ENCODE measurements around the gene ALG14. TPM values are rescaled to one million over a fixed set of nuclear protein-coding genes. Genes with fewer than 3 reads are reported as not detected.

The ALG14 gene
- total RNA-seq, 4 donors from 2014 or later, result 0.62 to 1.2 (median 0.79) TPM

DNA sequence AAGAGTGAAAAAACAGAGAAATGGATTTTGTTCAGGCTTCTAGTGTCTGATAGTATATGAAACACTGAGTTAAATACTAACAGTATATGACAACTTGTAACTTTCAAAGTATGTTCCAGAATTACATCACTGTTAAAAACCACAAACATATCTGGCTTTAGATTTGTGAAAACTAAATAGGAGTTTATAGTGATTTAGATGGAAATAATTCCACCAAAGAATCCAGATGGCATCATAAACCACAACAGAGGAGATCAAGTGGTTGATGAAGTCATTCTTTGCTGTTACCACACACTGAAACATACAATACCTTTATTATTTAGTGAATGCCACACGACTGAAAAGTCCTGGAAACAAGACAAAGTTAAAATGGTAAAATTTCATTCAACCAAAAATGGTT, 37.2 kb downstream of the ALG14 start:
- H3K27me3 ChIP-seq, result no peaks in the 10 kb centered on the region
- TF ChIP-seq POLR2A (IDR thresholded peaks at IDR 0.05), result no peak
- TF ChIP-seq, protein P1, sequence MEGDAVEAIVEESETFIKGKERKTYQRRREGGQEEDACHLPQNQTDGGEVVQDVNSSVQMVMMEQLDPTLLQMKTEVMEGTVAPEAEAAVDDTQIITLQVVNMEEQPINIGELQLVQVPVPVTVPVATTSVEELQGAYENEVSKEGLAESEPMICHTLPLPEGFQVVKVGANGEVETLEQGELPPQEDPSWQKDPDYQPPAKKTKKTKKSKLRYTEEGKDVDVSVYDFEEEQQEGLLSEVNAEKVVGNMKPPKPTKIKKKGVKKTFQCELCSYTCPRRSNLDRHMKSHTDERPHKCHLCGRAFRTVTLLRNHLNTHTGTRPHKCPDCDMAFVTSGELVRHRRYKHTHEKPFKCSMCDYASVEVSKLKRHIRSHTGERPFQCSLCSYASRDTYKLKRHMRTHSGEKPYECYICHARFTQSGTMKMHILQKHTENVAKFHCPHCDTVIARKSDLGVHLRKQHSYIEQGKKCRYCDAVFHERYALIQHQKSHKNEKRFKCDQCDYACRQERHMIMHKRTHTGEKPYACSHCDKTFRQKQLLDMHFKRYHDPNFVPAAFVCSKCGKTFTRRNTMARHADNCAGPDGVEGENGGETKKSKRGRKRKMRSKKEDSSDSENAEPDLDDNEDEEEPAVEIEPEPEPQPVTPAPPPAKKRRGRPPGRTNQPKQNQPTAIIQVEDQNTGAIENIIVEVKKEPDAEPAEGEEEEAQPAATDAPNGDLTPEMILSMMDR (IDR thresholded peaks at IDR 0.05), result no peak
- no peak for ATAC-seq
- no peaks in the 10 kb centered on the region for H3K4me1 ChIP-seq
- no peaks in the 10 kb centered on the region for H3K9me3 ChIP-seq
- H3K27ac ChIP-seq, result no peak overlapping the region
- no peak overlapping the region for H3K4me3 ChIP-seq
- no peaks in the 10 kb centered on the region for H3K36me3 ChIP-seq
- 83 to 90% methylated on average over 1 of the region's 1 CpG for WGBS, 2 donors (ENCODE audit: low coverage in 1 of 2)

GRCh38 chr1:95034506-95034905, 38.2 kb downstream of the ALG14 start:
- Histone ChIP-seq H3K36me3 (no peaks in the 10 kb centered on the region), H3K9me3 (no peaks in the 10 kb centered on the region), H3K27ac (no peak overlapping the region), H3K27me3 (no peaks in the 10 kb centered on the region), H3K4me3 (no peak overlapping the region), H3K4me1 (no peaks in the 10 kb centered on the region)
- TF ChIP-seq EP300 (IDR thresholded peaks at IDR 0.05), result no peak
- TF ChIP-seq, protein P1 (IDR thresholded peaks at IDR 0.05), result no peak
- TF ChIP-seq POLR2AphosphoS5 (IDR thresholded peaks at IDR 0.05), result no peak
- no peak for TF ChIP-seq POLR2A (IDR thresholded peaks at IDR 0.05)
- WGBS, 2 donors (ENCODE audit: low coverage in 1 of 2), result 83 to 100% methylated on average over 1 of the region's 1 CpG
- ATAC-seq, result no peak

DNA sequence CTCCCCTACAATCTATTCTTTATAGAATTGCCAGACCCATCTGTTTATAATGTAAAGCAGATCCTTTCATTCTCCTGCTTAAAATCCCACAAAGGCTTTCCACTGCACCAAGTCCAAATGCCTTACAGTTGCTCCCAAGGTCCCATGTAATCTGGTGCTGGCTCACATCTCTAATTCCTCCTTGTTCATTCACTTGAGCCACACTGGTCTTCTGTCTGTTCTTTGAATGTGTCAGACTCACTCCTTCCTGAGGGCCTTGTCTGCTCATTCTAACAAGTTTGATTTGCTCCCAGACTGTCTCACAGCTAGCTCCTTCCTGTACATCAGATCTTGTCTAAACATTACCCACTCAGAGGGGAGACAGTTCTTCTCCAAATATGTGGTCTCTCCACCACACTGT, 38.9 kb downstream of the ALG14 start:
- TF ChIP-seq EP300 (IDR thresholded peaks at IDR 0.05) (no peak), POLR2AphosphoS5 (IDR thresholded peaks at IDR 0.05) (no peak)
- Histone ChIP-seq H3K27ac (no peak overlapping the region), H3K36me3 (no peaks in the 10 kb centered on the region), H3K4me3 (no peak overlapping the region), H3K27me3 (no peaks in the 10 kb centered on the region), H3K9me3 (no peaks in the 10 kb centered on the region), H3K4me1 (no peaks in the 10 kb centered on the region)
- no peak for ATAC-seq

DNA sequence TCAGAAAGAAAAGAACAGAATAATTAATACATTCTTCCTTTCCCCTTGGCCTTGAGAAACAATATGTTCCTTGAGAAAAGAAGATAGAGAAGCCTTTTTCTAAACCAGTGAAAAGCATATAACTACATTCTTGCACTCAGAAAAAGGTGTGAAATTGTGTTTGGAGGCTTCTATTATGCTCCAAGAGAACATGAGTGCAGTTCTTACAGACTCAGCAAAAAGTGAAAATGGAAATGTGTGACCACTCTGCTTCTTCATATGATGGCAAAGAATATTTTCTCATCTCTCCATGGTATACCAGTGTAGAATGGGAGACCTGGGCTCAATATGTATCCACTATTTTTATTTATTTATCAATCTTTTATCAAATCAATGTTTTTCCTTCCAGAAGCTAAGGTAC, 43.2 kb downstream of the ALG14 start:
- H3K27me3 ChIP-seq, result no peaks in the 10 kb centered on the region
- no peak overlapping the region for H3K4me3 ChIP-seq
- H3K36me3 ChIP-seq, result peaks cover 0 to 14% of the 10 kb centered on the region in 2 donors
- no peaks in the 10 kb centered on the region for H3K9me3 ChIP-seq
- no peak overlapping the region for H3K27ac ChIP-seq
- no peaks in the 10 kb centered on the region for H3K4me1 ChIP-seq
- ATAC-seq, result no peak
- no peak for TF ChIP-seq EP300 (IDR thresholded peaks at IDR 0.05)

DNA sequence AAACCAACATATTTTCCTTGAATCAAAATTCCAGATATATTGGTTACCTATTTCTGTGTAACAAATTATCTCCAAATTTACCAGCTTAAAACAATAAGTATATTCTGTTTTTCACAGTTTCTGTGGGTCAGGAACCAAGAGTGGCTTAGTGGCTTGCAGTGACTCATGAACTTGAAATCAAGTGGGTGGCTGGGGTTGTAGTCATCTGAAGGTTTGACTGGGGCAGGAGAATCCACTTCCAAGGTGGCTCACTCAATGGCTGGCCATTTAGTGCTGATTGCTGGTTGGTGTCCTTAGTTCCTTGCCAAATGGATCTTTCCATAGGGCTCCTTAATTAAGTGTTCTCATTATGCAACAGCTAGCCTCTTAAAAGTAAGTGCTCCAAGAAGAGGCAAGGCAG, 43.8 kb downstream of the ALG14 start:
- peaks cover 0 to 4% (median 0%) of the 10 kb centered on the region in 3 donors for H3K4me1 ChIP-seq
- H3K27me3 ChIP-seq, result no peaks in the 10 kb centered on the region
- no peak for ATAC-seq
- H3K27ac ChIP-seq, result no peak overlapping the region
- TF ChIP-seq, protein P1 (IDR thresholded peaks at IDR 0.05), result no peak
- TF ChIP-seq POLR2A (IDR thresholded peaks at IDR 0.05) (no peak), EP300 (IDR thresholded peaks at IDR 0.05) (no peak), POLR2AphosphoS5 (IDR thresholded peaks at IDR 0.05) (no peak)
- H3K4me3 ChIP-seq, result no peak overlapping the region
- no peaks in the 10 kb centered on the region for H3K9me3 ChIP-seq
- H3K36me3 ChIP-seq, result peaks cover 0 to 14% of the 10 kb centered on the region in 2 donors

GRCh38 chr1:95027046-95027445, 45.7 kb downstream of the ALG14 start:
- H3K36me3 ChIP-seq, result peaks cover 0 to 14% of the 10 kb centered on the region in 2 donors
- no peak for ATAC-seq
- WGBS, 2 donors (ENCODE audit: low coverage in 1 of 2), result 58% methylated on average over 3 to 4 of the region's 4 CpGs

More at GRCh38 chr1:95027046-95027445, 45.7 kb downstream of the ALG14 start:
- no peaks in the 10 kb centered on the region for H3K9me3 ChIP-seq
- H3K4me3 ChIP-seq, result no peak overlapping the region
- H3K27ac ChIP-seq, result no peak overlapping the region
- no peaks in the 10 kb centered on the region for H3K27me3 ChIP-seq
- TF ChIP-seq, protein P1 (IDR thresholded peaks at IDR 0.05), result no peak
- no peak for TF ChIP-seq POLR2A (IDR thresholded peaks at IDR 0.05)
- TF ChIP-seq POLR2AphosphoS5 (IDR thresholded peaks at IDR 0.05), result no peak
- TF ChIP-seq EP300 (IDR thresholded peaks at IDR 0.05), result no peak
- peaks cover 4 to 23% (median 10%) of the 10 kb centered on the region in 3 donors for H3K4me1 ChIP-seq
